WI38 (cell line): ENCODE measurements around the gene MAD1L1.

Source experiments
- H3K4me3 ChIP-seq: 2 replicates; pipeline ENCODE4 v1.5.1; 2011; ENCODE audit warnings: low read depth, mild to moderate bottlenecking, control low read depth, low read length
- CTCF ChIP-seq: IDR thresholded peaks from 2 replicates; pipeline ENCODE4 v1.5.1; 2012; ENCODE audit warnings: low read depth, mild to moderate bottlenecking, control low read depth, low read length

MAD1L1 gene

GRCh38 chr7:1918881-1919525 lies 313.7 kb downstream of the MAD1L1 start:
- no peak overlapping the region for H3K4me3 ChIP-seq
- no peak for TF ChIP-seq CTCF

DNA sequence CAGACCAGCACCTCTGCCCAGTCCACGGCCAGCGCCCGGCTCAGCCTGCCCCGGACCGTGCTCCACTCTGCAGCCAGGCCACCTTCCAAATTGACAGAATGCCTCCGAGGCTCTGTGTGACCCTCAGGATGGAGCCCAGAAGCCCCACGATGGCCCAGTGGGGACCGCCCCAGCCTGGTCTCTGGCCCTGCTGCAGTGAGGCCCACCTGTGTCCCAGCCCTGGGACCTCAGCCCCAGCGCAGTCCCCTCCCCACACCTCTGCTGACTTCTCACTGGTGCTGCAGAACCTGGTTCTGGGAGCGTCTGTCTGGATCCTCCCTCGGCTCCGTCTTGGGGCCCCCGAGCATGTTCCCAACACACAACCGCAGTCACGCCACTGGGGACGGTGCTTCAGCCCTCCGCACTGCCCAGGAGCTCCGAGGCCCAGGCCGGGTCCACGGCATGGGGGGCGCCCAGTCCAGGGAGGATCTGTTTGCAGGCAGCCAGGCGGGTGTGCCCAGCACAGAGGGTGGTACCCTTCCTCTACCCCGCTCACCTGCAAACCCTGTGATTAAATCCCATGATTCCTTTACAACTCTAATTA lies 314.6 kb downstream of the MAD1L1 start:
- no peak for TF ChIP-seq CTCF
- no peak overlapping the region for H3K4me3 ChIP-seq

GRCh38 chr7:1917221-1918062 lies 315.3 kb downstream of the MAD1L1 start:
- H3K4me3 ChIP-seq = no peak overlapping the region
- TF ChIP-seq CTCF = no peak

- no peak overlapping the region for H3K4me3 ChIP-seq
- TF ChIP-seq CTCF = no peak
Observed at GRCh38 chr7:1916601-1916970, 316.2 kb downstream of the MAD1L1 start.

GRCh38 chr7:1915956-1916600 lies 316.7 kb downstream of the MAD1L1 start:
- no peak overlapping the region for H3K4me3 ChIP-seq
- no peak for TF ChIP-seq CTCF

DNA sequence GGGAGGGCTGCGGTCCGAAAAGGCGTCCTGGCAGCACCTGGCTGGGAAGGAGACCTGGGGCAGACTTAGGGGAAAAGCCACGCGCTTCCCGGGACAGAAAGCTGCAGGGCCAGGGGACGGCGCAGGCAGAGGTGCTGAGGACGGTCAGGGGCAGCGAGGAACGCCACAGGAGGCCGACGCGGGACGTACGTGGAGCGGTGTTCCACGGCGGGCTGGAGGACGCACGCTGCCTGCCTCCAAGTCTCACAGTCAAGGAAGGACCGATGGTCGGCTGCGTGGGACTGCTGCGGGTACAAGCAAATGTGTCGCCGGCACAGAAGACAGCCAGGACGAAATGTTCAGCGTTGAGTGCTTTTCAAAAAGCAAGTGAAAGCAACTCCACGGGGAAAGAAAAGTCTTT lies 317.4 kb downstream of the MAD1L1 start:
- no peak overlapping the region for H3K4me3 ChIP-seq
- no peak for TF ChIP-seq CTCF
